ENCODE measurements around the gene GDF9.
A peak's percentile ranks its signal among the peaks of the same experiment; 100 is the strongest.

Gene GDF9

GRCh38 chr5:132866342-132867045 lies at the start of gene GDF9, which contains the start of gene UQCRQ:
TSS of gene GDF9 (minus strand) at chr5:132866469. CDS start at chr5:132864533, 1,936 bp downstream.
TSS of gene UQCRQ (plus strand) at chr5:132866642. CDS start at chr5:132866882, 240 bp downstream.
- peak; percentile 93 for DNase-seq

GRCh38 chr5:132915681-132916080 lies 49.4 kb upstream of the GDF9 start:
- no peak for DNase-seq

GRCh38 chr5:132909702-132910101 lies 43.4 kb upstream of the GDF9 start:
- DNase-seq: no peak

- DNase-seq: no peak
Measured at GRCh38 chr5:132907161-132907560, 40.9 kb upstream of the GDF9 start.

- no peak for DNase-seq
Measured at GRCh38 chr5:132905938-132906337, 39.7 kb upstream of the GDF9 start.

GRCh38 chr5:132901730-132902129 lies 35.5 kb upstream of the GDF9 start:
- DNase-seq: no peak

GRCh38 chr5:132901036-132901435 lies 34.8 kb upstream of the GDF9 start:
- DNase-seq: no peak

GRCh38 chr5:132898094-132898493 lies 31.8 kb upstream of the GDF9 start:
- no peak for DNase-seq

- no peak for DNase-seq
Measured at GRCh38 chr5:132896685-132897084, 30.4 kb upstream of the GDF9 start.

- DNase-seq: no peak
Measured at GRCh38 chr5:132895719-132896305, 29.5 kb upstream of the GDF9 start.

- DNase-seq: no peak
Measured at GRCh38 chr5:132890817-132891216, 24.5 kb upstream of the GDF9 start.

- no peak for DNase-seq
Measured at GRCh38 chr5:132889501-132889900, 23.2 kb upstream of the GDF9 start.

GRCh38 chr5:132887283-132887682 lies 21.0 kb upstream of the GDF9 start:
- no peak for DNase-seq

- no peak for DNase-seq
Measured at GRCh38 chr5:132886064-132886823, 20.0 kb upstream of the GDF9 start.

GRCh38 chr5:132884548-132884947 lies 18.3 kb upstream of the GDF9 start:
- DNase-seq: no peak

- DNase-seq: peak; percentile 27
Measured at GRCh38 chr5:132883261-132883834, 17.1 kb upstream of the GDF9 start.

- peak; percentile 46 for DNase-seq
Measured at GRCh38 chr5:132877938-132878337, 11.7 kb upstream of the GDF9 start.

- no peak for DNase-seq
Measured at GRCh38 chr5:132877466-132877865, 11.2 kb upstream of the GDF9 start.

- no peak for DNase-seq
Measured at GRCh38 chr5:132876020-132876759, 9.9 kb upstream of the GDF9 start.

- no peak for DNase-seq
Measured at GRCh38 chr5:132873930-132874271, 7.6 kb upstream of the GDF9 start.

GRCh38 chr5:132873119-132873929 lies 7.1 kb upstream of the GDF9 start, which contains the start of gene LEAP2:
TSS of gene LEAP2 (plus strand) at chr5:132873668. CDS start at chr5:132873695, 27 bp downstream.
- no peak for DNase-seq

- no peak for DNase-seq
Measured at GRCh38 chr5:132872788-132873118, 6.5 kb upstream of the GDF9 start.

All from DMS79 (cell line).